Measurements from ENCODE around the gene SCEL. TPM values are rescaled to one million over a fixed set of nuclear protein-coding genes. Genes with fewer than 3 reads are reported as not detected.

The SCEL gene
- total and polyA plus RNA-seq, 8 donors: 0.19 to 76.8 (median 1.0) TPM; not detected in 4

- Histone ChIP-seq H3K36me3 (no peaks in the 10 kb centered on the region), H3K27me3 (peaks cover 0 to 6% (median 0%) of the 10 kb centered on the region in 3 donors), H3K4me3 (no peak overlapping the region), H3K27ac (no peak overlapping the region), H3K9me3 (no peaks in the 10 kb centered on the region), H3K4me1 (no peaks in the 10 kb centered on the region)
- intact Hi-C loops (cut with DNase I; ENCODE audit: low total_unique reads): no loop called here
- DNase-seq: no peak
- WGBS, 5 donors: 64 to 79% (median 75%) methylated on average over 2 of the region's 2 CpGs
- TF ChIP-seq POLR2AphosphoS5 (IDR thresholded peaks at IDR 0.05): no peak
- no peak for TF ChIP-seq POLR2A (IDR thresholded peaks at IDR 0.05)
- TF ChIP-seq EP300 (IDR thresholded peaks at IDR 0.05): no peak
- no peak for TF ChIP-seq CTCF (IDR thresholded peaks at IDR 0.05)
These were observed 44.5 kb downstream of the SCEL start for GRCh38 chr13:77579959-77580358.

- no peak for TF ChIP-seq EP300 (IDR thresholded peaks at IDR 0.05)
- TF ChIP-seq CTCF (IDR thresholded peaks at IDR 0.05): no peak
- no peak for TF ChIP-seq POLR2A (IDR thresholded peaks at IDR 0.05)
- H3K4me1 ChIP-seq: no peaks in the 10 kb centered on the region
- no peak overlapping the region for H3K27ac ChIP-seq
- no peaks in the 10 kb centered on the region for H3K9me3 ChIP-seq
- intact Hi-C loops (cut with DNase I; ENCODE audit: low total_unique reads): no loop called here
- peaks cover 0 to 6% (median 0%) of the 10 kb centered on the region in 3 donors for H3K27me3 ChIP-seq
- peak in 1 of 2 donors; percentile 13 for DNase-seq
- H3K4me3 ChIP-seq: no peak overlapping the region
- WGBS, 5 donors: 76 to 92% (median 83%) methylated on average over 1 of the region's 1 CpG
- no peaks in the 10 kb centered on the region for H3K36me3 ChIP-seq
These were observed 45.2 kb downstream of the SCEL start for GRCh38 chr13:77580748-77581147.

GRCh38 chr13:77583581-77583980, 48.1 kb downstream of the SCEL start:
- no peak for DNase-seq
- Histone ChIP-seq H3K9me3 (no peaks in the 10 kb centered on the region), H3K4me3 (no peak overlapping the region), H3K36me3 (no peaks in the 10 kb centered on the region), H3K27ac (no peak overlapping the region), H3K4me1 (no peaks in the 10 kb centered on the region), H3K27me3 (no peaks in the 10 kb centered on the region)
- TF ChIP-seq POLR2AphosphoS5 (IDR thresholded peaks at IDR 0.05) (no peak), POLR2A (IDR thresholded peaks at IDR 0.05) (no peak), EP300 (IDR thresholded peaks at IDR 0.05) (no peak)
- intact Hi-C loops (cut with DNase I; ENCODE audit: low total_unique reads): no loop called here
- WGBS, 5 donors: 66 to 81% (median 74%) methylated on average over 3 of the region's 3 CpGs

- peak in 1 of 2 donors; percentile 42 for DNase-seq
- no peaks in the 10 kb centered on the region for H3K27me3 ChIP-seq
- intact Hi-C loops (cut with DNase I; ENCODE audit: low total_unique reads): no loop called here
- no peaks in the 10 kb centered on the region for H3K4me1 ChIP-seq
- no peak for TF ChIP-seq POLR2A (IDR thresholded peaks at IDR 0.05)
- no peak for TF ChIP-seq EP300 (IDR thresholded peaks at IDR 0.05)
- no peak for TF ChIP-seq POLR2AphosphoS5 (IDR thresholded peaks at IDR 0.05)
- TF ChIP-seq CTCF (IDR thresholded peaks at IDR 0.05): no peak
- 69 to 80% (median 74%) methylated on average over 7 of the region's 7 CpGs for WGBS, 5 donors
- H3K27ac ChIP-seq: no peak overlapping the region
- no peaks in the 10 kb centered on the region for H3K36me3 ChIP-seq
- no peak overlapping the region for H3K4me3 ChIP-seq
- no peaks in the 10 kb centered on the region for H3K9me3 ChIP-seq
These were observed 48.6 kb downstream of the SCEL start for GRCh38 chr13:77584106-77584505.

- Histone ChIP-seq H3K4me3 (no peak overlapping the region), H3K9me3 (no peaks in the 10 kb centered on the region), H3K4me1 (no peaks in the 10 kb centered on the region), H3K27ac (no peak overlapping the region), H3K36me3 (no peaks in the 10 kb centered on the region), H3K27me3 (no peaks in the 10 kb centered on the region)
- no peak for TF ChIP-seq CTCF (IDR thresholded peaks at IDR 0.05)
- no peak for TF ChIP-seq POLR2A (IDR thresholded peaks at IDR 0.05)
- no peak for TF ChIP-seq POLR2AphosphoS5 (IDR thresholded peaks at IDR 0.05)
- no peak for TF ChIP-seq EP300 (IDR thresholded peaks at IDR 0.05)
- whole genome bisulfite sequencing, 5 donors: 37 to 53% (median 39%) methylated on average over 2 of the region's 2 CpGs
- intact Hi-C loops (cut with DNase I; ENCODE audit: low total_unique reads): loop anchor here (10.0 kb wide), 1 partner anchor 160 kb away; no protein-coding TSS in a partner anchor
- DNase-seq: no peak
These were observed 59.8 kb downstream of the SCEL start for GRCh38 chr13:77595166-77595810.
